Left lung (tissue), 10 donors: ENCODE results near the gene GHR. TPM values are rescaled to one million over a fixed set of nuclear protein-coding genes. Genes with fewer than 3 reads are reported as not detected.

Experiments
- ATAC-seq: fragments of 200-7000 bp; cut with Tn5 transposase; one replicate; pipeline ENCODE4 v1.9.1; 2020; ENCODE audit warnings: moderate library complexity
- DNase-seq, 4 donors: peaks; one replicate each; pipeline ENCODE4 v3.0.0-alpha.2; 2013 to 2020
- H3K27ac ChIP-seq, 2 donors: fragments of 200-600 bp; sonication (generic) in 1 of 2; one replicate each; pipeline versions ENCODE4 v1.5.0 to v1.8.0; 2020 to 2021
- H3K27me3 ChIP-seq, 2 donors: fragments of 200-600 bp; sonication (generic) in 1 of 2; one replicate each; pipeline versions ENCODE4 v1.5.0 to v1.8.0; 2020 to 2021
- H3K36me3 ChIP-seq, 2 donors: fragments of 200-600 bp; sonication (generic) in 1 of 2; one replicate each; pipeline versions ENCODE4 v1.5.0 to v1.8.0; 2020 to 2021
- H3K4me1 ChIP-seq, 2 donors: fragments of 200-600 bp; one replicate each; pipeline ENCODE4 v1.8.0; 2021
- H3K4me3 ChIP-seq, 2 donors: fragments of 200-600 bp; sonication (generic) in 1 of 2; one replicate each; pipeline versions ENCODE4 v1.5.0 to v1.8.0; 2020 to 2021; ENCODE audit warnings: mild to moderate bottlenecking in 1 of 2
- H3K9me3 ChIP-seq, 2 donors: fragments of 200-600 bp; sonication (generic) in 1 of 2; one replicate each; pipeline versions ENCODE4 v1.5.0 to v1.8.0; 2020 to 2021
- intact Hi-C, 2 donors: fragments of 100-400 bp; cut with DNase I; formaldehyde crosslinking; loops; one replicate each; pipeline versions ENCODE4 v1.11.2 to v1.14.2; 2022
- polyA plus RNA-seq, 6 donors: library from polyadenylated mRNA; unstranded; fragments of 120-200 nt; gene quantifications; one replicate each; pipeline ENCODE4 v1.2.1, GENCODE V29; 2013; ENCODE audit not compliant: insufficient read length in 6 of 6
- total RNA-seq, 2 donors: library from RNA; stranded (reverse); fragmentation: NEBNext Ultra II Directional; extraction: Animal tissue kit (Norgen Biotek cat#: 25700); gene quantifications; one replicate each; pipeline ENCODE4 v1.2.1, GENCODE V29; 2021
- TF ChIP-seq, protein P1 (sequence below), 2 donors: fragments of 200-600 bp; sonication (generic) in 1 of 2; IDR thresholded peaks; one replicate each; pipeline versions ENCODE4 v1.5.0 to v1.8.0; 2021; ENCODE audit warnings: antibody characterized with exemption in 2 of 2
- donor health status: DM: no; HTN: yes; CAD: no.
- donor health status: DM: no; HTN: no; CAD: no.

Gene GHR
- total and polyA plus RNA-seq, 8 donors: 5.7 to 30.5 (median 26.3) TPM

DNA sequence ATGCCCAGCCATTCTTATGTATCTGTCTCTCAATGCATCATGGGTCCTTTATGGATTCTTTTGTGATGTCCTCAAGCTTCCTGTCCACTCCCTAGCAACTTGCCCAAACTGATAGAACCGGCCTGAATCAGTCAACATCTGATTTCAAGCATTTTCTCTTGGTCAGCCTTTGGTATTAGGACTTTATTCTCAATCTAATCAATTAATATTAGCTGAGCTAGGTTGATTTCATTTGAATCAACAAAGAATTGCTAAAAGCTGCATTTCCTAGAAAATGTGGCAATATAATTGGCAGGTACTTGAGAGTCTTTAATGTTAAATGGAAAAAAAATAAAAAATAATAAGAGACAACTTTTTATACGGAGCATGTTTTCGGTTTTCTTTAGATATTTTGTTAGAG is 121.8 kb downstream of the GHR start:
- no peak overlapping the region for H3K27ac ChIP-seq
- peaks cover 0 to 7% of the 10 kb centered on the region in 2 donors for H3K9me3 ChIP-seq
- no peaks in the 10 kb centered on the region for H3K36me3 ChIP-seq
- intact Hi-C loops: no loop called here
- H3K4me1 ChIP-seq: no peaks in the 10 kb centered on the region
- no peak for DNase-seq
- no peaks in the 10 kb centered on the region for H3K27me3 ChIP-seq
- TF ChIP-seq, protein P1, sequence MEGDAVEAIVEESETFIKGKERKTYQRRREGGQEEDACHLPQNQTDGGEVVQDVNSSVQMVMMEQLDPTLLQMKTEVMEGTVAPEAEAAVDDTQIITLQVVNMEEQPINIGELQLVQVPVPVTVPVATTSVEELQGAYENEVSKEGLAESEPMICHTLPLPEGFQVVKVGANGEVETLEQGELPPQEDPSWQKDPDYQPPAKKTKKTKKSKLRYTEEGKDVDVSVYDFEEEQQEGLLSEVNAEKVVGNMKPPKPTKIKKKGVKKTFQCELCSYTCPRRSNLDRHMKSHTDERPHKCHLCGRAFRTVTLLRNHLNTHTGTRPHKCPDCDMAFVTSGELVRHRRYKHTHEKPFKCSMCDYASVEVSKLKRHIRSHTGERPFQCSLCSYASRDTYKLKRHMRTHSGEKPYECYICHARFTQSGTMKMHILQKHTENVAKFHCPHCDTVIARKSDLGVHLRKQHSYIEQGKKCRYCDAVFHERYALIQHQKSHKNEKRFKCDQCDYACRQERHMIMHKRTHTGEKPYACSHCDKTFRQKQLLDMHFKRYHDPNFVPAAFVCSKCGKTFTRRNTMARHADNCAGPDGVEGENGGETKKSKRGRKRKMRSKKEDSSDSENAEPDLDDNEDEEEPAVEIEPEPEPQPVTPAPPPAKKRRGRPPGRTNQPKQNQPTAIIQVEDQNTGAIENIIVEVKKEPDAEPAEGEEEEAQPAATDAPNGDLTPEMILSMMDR (IDR thresholded peaks at IDR 0.05): no peak
- ATAC-seq: no peak
- no peak overlapping the region for H3K4me3 ChIP-seq

DNA sequence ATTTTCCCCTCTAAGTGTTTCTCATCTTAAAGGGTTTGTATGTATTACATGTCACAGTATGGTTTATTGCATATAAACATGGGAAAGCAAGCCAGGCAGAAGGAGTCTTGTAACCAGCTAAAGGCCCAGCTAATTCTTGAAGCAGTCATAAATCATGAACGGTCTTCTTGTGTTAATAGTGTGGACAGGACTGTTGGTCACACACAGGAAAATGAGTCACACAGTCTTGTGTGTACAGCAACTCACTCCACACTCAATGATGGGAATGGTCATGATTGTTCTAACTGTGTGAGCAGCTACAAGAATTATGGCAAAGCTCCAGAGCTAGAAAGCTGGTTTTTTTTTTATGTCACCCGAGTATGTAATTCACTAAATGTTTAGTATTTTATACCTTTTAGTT is 123.9 kb downstream of the GHR start:
- intact Hi-C loops: no loop called here
- no peak for DNase-seq
- no peak overlapping the region for H3K27ac ChIP-seq
- no peaks in the 10 kb centered on the region for H3K36me3 ChIP-seq
- TF ChIP-seq, protein P1 (IDR thresholded peaks at IDR 0.05): no peak
- H3K27me3 ChIP-seq: no peaks in the 10 kb centered on the region
- peak; percentile 79 for ATAC-seq
- H3K4me3 ChIP-seq: no peak overlapping the region
- no peaks in the 10 kb centered on the region for H3K9me3 ChIP-seq
- H3K4me1 ChIP-seq: no peaks in the 10 kb centered on the region

DNA sequence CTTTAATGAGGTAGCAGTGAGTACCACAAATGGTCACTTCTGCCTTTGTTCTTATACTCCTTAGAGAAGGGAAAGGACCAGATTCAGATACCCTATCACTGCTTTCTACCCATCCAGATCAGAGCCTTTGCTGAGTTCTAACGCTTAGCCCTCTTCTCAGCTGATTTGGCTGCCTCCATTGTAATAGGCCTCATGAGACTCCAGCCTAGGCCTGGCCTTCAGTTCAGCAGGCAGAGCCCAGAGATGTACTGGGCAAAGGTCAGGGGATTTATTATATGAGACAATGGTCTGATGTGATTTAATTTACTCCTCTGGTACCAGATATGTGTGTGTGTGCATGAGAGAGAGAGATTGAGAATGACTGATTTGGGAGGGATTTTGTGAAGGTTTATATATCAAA is 124.7 kb downstream of the GHR start:
- ATAC-seq (no peak), DNase-seq (no peak)
- TF ChIP-seq, protein P1 (IDR thresholded peaks at IDR 0.05): no peak
- H3K9me3 ChIP-seq: no peaks in the 10 kb centered on the region
- no peaks in the 10 kb centered on the region for H3K4me1 ChIP-seq
- no peak overlapping the region for H3K4me3 ChIP-seq
- intact Hi-C loops: no loop called here
- no peaks in the 10 kb centered on the region for H3K36me3 ChIP-seq
- no peak overlapping the region for H3K27ac ChIP-seq
- no peaks in the 10 kb centered on the region for H3K27me3 ChIP-seq

DNA sequence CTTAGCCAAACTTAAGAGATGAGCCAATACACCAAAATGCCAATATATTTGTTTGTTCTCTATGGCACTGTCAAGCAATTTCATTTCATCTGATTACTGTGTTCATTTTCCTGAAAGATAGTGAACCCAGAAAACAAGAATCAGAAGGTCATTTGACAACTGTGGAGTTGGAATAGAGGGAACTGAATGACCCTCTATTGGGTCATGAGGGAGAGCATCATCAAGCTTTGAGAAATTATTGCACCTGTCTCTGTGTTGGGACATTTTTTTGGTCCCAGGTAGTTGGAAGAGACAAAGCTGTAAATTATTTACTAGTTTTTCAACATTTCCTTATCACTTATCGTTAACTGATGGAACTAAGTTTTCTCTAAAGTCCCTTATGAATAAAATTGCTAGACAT is 129.4 kb downstream of the GHR start:
- Histone ChIP-seq H3K9me3 (no peaks in the 10 kb centered on the region), H3K27ac (no peak overlapping the region), H3K4me1 (no peaks in the 10 kb centered on the region), H3K27me3 (no peaks in the 10 kb centered on the region), H3K4me3 (no peak overlapping the region), H3K36me3 (no peaks in the 10 kb centered on the region)
- TF ChIP-seq, protein P1 (IDR thresholded peaks at IDR 0.05): no peak
- intact Hi-C loops: no loop called here
- DNase-seq (no peak), ATAC-seq (no peak)

DNA sequence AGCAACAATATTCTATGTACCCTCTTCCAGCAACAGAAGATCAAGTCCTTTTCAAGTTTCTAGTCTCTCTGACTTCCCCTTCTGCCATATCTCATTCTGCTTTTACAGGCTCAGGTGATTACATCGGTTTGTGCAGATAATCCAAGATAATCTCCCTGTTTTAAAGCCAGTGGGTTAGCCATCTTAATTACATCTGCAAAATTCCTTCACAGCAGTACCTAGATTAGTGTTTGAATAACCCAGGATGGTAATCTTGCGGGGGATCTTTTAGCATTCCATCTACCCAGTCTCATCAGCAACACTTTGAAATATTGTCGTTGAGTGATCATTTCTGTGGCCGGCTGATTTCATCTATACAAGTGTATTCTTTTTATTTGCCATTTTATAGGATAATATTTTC is 130.2 kb downstream of the GHR start:
- H3K36me3 ChIP-seq: no peaks in the 10 kb centered on the region
- ATAC-seq: no peak
- DNase-seq: no peak
- TF ChIP-seq, protein P1 (IDR thresholded peaks at IDR 0.05): no peak
- no peak overlapping the region for H3K4me3 ChIP-seq
- H3K27ac ChIP-seq: no peak overlapping the region
- no peaks in the 10 kb centered on the region for H3K4me1 ChIP-seq
- intact Hi-C loops: no loop called here
- H3K9me3 ChIP-seq: no peaks in the 10 kb centered on the region
- H3K27me3 ChIP-seq: no peaks in the 10 kb centered on the region
